HG03196 (cell line): ENCODE results near the gene SNX22.
"Not testable (repeated sequence)": the region's sequence is repeated elsewhere in the genome, so short reads cannot be mapped to it uniquely, and the experiment has no call there.

Source experiments
- ATAC-seq: cut with Tn5 transposase; IDR thresholded peaks from one replicate; pipeline ENCODE4 v1.9.1; 2021; ENCODE audit not compliant: unreplicated experiment

The SNX22 gene

GRCh38 chr15:64151727-64152506 lies at the start of gene SNX22:
Gene SNX22 (plus strand): TSS chr15:64151731. CDS start chr15:64151776, 45 bp downstream.
- ATAC-seq: peak; percentile 8

- ATAC-seq: no peak
Measured at GRCh38 chr15:64102497-64102896, 49.0 kb upstream of the SNX22 start.

GRCh38 chr15:64105113-64105704 lies 46.3 kb upstream of the SNX22 start:
- ATAC-seq: no peak

GRCh38 chr15:64107337-64107736 lies 44.2 kb upstream of the SNX22 start:
- no peak for ATAC-seq

- ATAC-seq: not testable (repeated sequence)
Measured at GRCh38 chr15:64110108-64110701, 41.3 kb upstream of the SNX22 start.

- peak; percentile 50 for ATAC-seq
Measured at GRCh38 chr15:64110950-64111678, 40.4 kb upstream of the SNX22 start.

- ATAC-seq: no peak
Measured at GRCh38 chr15:64111679-64112050, 39.9 kb upstream of the SNX22 start.

GRCh38 chr15:64112073-64112772 lies 39.3 kb upstream of the SNX22 start:
- no peak for ATAC-seq

- ATAC-seq: no peak
Measured at GRCh38 chr15:64112904-64113303, 38.6 kb upstream of the SNX22 start.

- no peak for ATAC-seq
Measured at GRCh38 chr15:64117759-64118487, 33.6 kb upstream of the SNX22 start.

GRCh38 chr15:64120322-64120721 lies 31.2 kb upstream of the SNX22 start:
- ATAC-seq: not testable (repeated sequence)

- ATAC-seq: no peak
Measured at GRCh38 chr15:64121614-64122013, 29.9 kb upstream of the SNX22 start.

- no peak for ATAC-seq
Measured at GRCh38 chr15:64122444-64122843, 29.1 kb upstream of the SNX22 start.

- no peak for ATAC-seq
Measured at GRCh38 chr15:64122936-64123351, 28.6 kb upstream of the SNX22 start.

- no peak for ATAC-seq
Measured at GRCh38 chr15:64125978-64126377, 25.6 kb upstream of the SNX22 start.

GRCh38 chr15:64127521-64128270 lies 23.8 kb upstream of the SNX22 start:
- no peak for ATAC-seq

- no peak for ATAC-seq
Measured at GRCh38 chr15:64130159-64130558, 21.4 kb upstream of the SNX22 start.

- no peak for ATAC-seq
Measured at GRCh38 chr15:64131547-64131946, 20.0 kb upstream of the SNX22 start.

GRCh38 chr15:64132217-64132616 lies 19.3 kb upstream of the SNX22 start:
- ATAC-seq: no peak
